Stimulated activated CD8-positive, alpha-beta memory T cell treated with anti-CD3 and anti-CD28 coated beads, Interleukin-4, amount 100 ng/mL, for 4 hours (primary cell): Measurements from ENCODE around the gene DCP2.

Experiments
- DNase-seq, 2 donors: peaks; one replicate each; pipeline ENCODE4 v3.0.0-alpha.2; 2020; ENCODE audit warnings: low read depth in 2 of 2, low spot score in 1 of 2

DCP2 gene

GRCh38 chr5:113062869-113063508 lies 86.4 kb downstream of the DCP2 start:
- DNase-seq, result no peak

GRCh38 chr5:113063927-113064326 lies 87.3 kb downstream of the DCP2 start:
- DNase-seq, result no peak

GRCh38 chr5:113064806-113065205 lies 88.2 kb downstream of the DCP2 start:
- DNase-seq, result no peak

GRCh38 chr5:113065626-113066025 lies 89.0 kb downstream of the DCP2 start:
- DNase-seq, result no peak

- DNase-seq, result no peak
Measured at GRCh38 chr5:113067635-113068344, 91.2 kb downstream of the DCP2 start.

- DNase-seq, result no peak
Measured at GRCh38 chr5:113068559-113068958, 92.0 kb downstream of the DCP2 start.
